ENCODE data around the gene DNAJC5.

The DNAJC5 gene

DNA sequence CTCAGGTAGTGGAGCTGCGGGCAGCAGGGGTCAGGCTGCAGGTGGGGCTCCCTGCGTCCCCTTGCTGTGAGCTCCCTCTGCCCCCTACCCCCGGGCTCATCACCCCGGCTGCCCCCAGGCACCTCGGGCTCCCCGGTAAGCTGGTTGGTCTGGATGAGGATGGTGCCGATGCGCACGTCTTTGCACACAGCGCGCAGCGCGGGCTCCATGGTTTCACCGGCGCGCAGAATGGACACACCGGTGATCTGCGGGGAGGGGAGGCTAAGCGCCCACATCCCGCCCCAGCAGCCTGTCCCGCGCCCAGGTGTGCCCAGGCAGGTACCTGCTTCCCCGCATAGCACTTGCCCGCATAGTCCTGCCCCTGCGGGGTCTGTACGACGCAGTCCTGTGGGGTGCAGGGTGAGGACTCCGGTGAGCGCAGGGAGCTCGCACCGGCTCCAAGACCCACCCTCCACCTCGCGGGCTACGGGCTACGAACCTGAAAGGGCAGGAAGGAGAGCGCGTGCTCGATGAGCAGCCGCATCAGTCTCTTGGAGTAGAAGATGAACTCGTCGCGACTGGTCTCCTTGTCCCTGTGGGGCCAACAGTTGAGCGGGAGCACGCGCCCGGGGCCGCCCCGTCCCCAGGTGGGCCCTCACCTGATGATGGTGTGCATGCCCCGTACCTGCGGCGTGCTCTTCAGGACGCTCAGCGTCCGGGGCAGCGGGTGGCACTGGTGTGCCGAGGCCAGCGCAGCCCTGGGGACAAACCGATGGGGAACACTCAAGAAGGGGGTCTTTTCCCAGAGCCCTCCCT lies 45.7 kb downstream of the DNAJC5 start:
- DNase-seq (ENCODE audit: low spot score): no peak

DNA sequence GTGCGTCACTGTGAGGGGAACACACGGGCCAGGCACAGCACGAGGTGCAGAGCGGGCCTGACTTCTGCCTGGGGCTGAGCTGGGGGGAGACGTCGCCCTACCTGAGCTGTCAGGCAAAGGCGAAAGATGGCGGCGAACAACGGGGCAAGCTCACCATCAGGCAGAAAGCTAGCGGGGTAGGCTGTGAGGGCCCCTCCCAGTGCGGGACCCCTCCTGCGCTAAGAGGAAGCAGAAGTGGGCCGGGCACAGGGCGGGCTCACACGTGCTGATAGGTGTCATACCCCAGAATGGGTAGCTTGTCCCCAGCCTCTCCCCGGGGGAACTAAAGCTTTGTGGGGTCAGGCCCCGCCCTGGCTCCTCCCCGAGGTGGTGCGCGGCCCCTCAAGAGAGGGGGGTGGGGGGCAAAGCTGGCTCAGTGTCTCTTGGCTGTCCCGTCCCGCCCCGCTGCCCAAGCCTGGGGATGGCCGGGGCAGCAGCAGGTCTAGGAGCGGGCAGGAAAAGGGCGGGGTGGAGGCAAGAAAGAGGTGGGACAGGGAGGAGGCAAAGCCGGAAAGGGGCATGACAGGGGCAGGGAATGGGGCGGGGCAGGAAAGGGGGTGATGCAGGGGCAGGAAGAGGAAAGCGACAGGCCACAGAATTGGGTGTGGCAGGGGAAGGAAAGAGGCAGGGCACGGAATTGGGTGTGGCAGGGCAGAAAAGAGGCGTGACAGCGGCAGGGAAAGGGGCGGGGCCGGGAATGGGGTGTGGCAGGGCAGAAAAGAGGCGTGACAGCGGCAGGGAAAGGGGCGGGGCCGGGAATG lies 46.6 kb downstream of the DNAJC5 start:
- no peak for DNase-seq (ENCODE audit: low spot score)

GRCh38 chr20:63942250-63942951 lies 47.5 kb downstream of the DNAJC5 start:
- no peak for DNase-seq (ENCODE audit: low spot score)

- no peak for DNase-seq (ENCODE audit: low spot score)
These were observed 48.3 kb downstream of the DNAJC5 start for GRCh38 chr20:63942969-63943807.

- DNase-seq (ENCODE audit: low spot score): no peak
These were observed 48.8 kb downstream of the DNAJC5 start for GRCh38 chr20:63943808-63944077.

GRCh38 chr20:63944078-63944941 lies 49.4 kb downstream of the DNAJC5 start:
- no peak for DNase-seq (ENCODE audit: low spot score)

- DNase-seq (ENCODE audit: low spot score): no peak
These were observed 50.2 kb downstream of the DNAJC5 start for GRCh38 chr20:63945031-63945658.

DNA sequence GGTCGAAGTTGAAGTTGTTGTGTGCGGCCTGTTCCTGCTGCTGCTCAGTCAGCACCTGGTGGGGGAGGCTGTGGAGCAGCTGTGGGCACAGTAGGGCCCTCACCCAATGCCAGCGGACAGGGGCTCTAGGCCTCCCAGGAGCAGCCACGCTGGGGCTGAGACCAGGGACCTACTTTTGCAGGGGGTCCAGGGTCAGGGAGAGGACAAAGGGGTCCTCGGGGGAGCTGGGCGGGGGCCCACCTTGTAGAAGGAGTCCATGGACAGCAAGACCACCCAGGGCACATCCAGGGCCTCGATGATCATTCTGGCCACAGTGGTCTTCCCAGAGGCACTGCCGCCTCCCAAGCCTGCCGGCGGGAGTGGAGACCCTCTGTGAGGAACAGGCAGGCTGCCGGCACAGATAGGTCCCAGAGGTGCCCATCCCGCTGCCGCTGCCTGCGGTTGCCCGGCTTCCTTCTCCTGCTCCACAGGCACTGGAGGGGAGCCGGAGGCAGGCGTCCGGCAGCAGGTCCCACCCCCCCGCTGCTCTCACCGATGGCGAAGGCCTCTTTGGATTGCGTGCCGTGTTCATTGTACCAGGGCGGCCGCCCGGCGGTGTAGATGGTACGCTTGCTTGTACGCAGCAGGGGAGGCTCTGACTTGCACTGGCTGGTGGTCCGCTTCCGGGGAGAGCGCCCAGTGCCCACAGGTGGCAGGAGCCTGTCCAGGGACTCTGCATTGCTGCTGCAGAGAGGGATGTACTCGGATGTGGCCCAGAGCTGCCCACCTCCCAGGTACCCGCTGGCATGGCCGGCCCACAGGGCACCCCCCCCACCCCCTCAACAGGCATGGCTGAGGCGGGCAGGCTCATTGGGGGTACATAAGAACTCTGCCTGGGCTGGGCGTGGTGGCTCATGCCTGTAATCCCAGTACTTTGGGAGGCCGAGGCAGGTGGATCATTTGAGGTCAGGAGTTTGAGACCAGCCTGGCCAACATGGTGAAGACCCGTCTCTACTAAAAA lies 51.3 kb downstream of the DNAJC5 start:
- DNase-seq (ENCODE audit: low spot score): no peak

GRCh38 chr20:63946986-63947637 lies 52.2 kb downstream of the DNAJC5 start:
- no peak for DNase-seq (ENCODE audit: low spot score)

DNA sequence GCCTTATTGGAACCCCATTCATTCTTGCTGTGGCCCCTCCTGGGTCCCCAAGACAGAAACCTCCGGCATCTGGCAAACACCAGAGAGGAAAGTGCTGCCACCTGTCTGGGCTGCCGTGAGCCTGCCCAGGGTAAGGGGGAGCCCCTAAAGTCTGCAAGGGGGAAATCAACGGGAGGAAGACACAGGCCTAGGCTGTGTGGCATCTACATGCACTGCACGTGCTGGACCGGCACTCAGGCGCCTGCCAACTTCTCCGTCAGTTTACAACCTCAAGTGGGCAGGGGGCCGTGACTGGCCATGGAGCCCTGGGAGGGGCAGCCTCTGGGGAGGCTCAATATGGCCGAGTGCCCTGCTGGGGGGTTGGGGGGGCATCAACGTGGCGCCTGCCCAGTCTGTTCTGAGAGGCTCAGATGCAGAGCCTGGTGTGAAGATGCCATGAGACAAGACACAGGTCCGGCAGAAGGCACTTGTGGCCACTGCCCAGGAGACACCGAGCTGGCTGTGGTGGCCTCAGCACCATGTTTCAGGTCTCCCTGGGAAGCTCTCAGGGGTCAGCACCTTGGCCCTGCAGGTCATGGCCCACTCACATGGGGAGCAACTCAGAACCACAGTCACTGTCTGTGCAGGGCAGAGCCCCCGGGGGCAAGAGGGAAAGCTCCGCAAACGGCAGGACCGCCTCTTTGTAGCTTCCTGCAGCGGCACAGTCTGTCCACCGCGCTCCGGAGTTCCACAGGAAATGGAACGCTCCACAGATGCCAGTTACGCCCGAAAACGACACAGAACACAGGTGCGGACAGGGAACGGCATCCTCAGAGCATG lies 52.9 kb downstream of the DNAJC5 start:
- no peak for DNase-seq (ENCODE audit: low spot score)

DNA sequence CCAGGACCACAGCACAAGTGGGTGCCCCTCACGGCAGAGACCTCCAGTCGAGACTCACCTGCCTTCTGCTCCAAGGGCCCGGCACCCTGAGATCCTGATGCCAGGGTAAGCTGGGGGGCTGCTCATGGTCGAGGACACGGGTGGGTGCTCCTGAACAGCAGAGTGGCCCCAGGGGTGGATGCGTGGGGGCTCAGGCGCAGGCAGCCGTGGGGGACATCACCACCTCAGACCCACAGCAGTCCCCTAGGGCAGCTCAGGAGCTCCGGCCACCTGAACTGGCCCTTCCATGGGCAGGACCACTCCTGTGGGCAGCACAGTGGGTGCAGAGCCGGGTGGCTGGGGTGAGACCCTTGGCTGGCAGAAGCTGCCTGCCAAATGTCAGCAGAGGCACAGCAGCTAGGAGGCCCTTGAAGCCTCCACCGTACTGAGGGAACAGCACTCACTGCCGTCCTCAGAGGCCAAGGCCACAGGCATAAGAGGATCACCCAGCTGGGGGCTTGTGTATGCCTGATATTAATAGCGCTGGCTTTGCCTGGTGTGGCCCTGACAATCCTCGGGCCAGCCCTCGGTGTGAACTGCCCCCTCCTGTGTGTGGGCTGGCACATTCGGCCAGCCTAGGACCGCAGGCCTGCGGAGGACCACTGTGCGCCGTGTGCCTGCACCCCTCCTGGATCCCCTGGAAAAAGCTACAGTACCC lies 55.9 kb downstream of the DNAJC5 start:
- no peak for DNase-seq (ENCODE audit: low spot score)

DNA sequence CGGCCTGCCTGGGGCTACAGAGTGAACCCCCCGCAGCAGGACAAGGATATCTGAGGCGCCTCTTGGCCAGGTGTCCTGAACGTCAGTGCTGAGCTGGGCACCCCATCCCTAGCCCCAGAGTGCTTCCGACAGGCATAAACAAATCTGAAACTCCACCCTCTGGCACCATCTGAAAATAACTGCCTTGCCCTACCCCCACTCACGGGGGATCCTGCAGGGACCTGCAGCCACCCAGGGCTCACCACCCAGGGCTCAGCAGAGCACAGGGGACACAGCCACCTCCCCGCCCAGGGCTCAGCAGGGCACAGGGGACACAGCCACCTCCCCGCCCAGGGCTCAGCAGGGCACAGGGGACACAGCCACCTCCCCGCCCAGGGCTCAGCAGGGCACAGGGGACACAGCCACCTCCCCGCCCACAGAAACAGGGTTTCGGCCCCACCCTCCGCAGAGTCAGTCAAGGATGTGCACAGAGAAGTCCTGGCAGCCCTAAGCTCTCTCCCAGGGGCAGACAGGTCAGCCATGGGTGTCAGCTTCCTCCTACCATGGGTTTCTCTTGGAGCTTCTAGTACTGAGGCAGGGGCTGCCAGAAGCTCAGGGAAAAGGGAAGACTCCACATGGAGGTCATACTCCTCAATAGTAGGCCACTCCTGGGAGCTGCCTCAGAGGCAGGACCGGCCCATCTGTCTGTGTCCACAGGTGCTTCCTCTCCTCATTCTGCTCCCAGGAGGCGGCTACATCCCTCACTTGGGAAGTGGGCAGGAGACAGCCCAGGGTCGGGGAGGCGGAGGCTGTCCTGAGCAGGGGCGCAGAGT lies 56.7 kb downstream of the DNAJC5 start:
- no peak for DNase-seq (ENCODE audit: low spot score)

GRCh38 chr20:63952210-63952535 lies 57.2 kb downstream of the DNAJC5 start:
- no peak for DNase-seq (ENCODE audit: low spot score)

GRCh38 chr20:63952769-63953168 lies 57.8 kb downstream of the DNAJC5 start:
- DNase-seq (ENCODE audit: low spot score): no peak

DNA sequence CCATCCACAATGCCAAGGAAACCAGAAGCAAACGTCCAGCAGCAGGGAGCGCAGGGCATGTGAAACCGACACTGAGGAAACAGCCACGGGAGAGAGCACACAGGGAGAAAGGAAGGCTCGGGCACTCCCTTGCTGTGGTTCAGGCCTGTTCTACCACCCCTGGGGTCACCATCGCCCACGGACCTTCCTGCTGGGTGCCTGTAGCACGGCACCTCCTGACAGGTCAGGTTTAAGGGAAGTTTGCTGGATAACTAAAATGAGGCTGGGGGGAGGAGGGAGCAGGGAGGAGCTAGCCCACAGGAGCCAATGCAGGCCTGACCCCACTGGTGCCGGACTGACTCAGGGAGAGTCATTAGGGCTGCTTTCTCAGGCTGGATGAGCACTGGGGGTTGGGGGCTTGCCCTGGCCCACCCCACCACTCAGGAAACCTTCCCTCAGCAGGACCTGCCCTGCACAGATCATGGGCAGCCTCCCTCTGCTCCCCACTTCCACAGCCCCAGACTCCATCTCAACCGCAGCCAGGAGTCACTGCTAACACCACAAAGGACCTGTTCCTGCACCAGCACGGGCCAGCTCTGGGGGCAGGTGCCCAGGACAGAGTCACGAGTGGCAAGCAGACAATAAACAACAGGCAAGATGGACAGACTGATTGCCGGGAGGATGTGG lies 59.0 kb downstream of the DNAJC5 start:
- no peak for DNase-seq (ENCODE audit: low spot score)

DNA sequence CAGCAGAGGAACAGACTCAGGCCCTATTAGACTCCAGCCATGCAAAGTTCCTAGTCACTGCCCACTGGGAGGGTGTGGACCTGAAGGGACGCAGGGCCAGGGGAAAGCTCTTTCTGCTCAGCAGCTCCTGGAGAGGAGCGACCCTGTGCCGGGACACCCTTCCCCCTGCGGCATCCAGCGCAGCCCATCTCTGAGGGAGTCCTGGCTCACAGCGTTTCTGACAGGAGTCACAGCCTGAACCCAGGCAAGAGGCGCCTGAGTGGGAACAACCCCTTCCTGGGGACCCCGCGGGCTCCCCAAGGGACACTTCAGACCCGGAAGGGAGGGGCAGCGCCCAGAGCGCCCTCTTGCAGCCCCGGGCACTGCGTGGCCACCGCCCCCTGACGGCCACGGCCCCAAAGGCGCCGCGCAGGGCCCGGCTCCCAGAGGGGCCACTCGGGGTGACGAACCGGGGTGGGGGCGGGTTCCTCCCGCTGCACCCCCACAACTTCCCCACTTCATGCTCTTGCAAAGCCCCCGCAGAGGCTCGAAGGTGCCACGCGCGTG lies 60.4 kb downstream of the DNAJC5 start:
- DNase-seq (ENCODE audit: low spot score): peak; percentile 57
